ENCODE data around the gene NT5C3B.
"Not testable (repeated sequence)": the region's sequence is repeated elsewhere in the genome, so short reads cannot be mapped to it uniquely, and the experiment has no call there.

- TF ChIP-seq POLR2A (IDR thresholded peaks at IDR 0.05; ENCODE audit: low read depth); CTCF (IDR thresholded peaks at IDR 0.05): not testable (repeated sequence)
Measured at GRCh38 chr17:41776262-41776900, 59.7 kb downstream of the NT5C3B start.

Measured in esophagus muscularis mucosa (tissue), 3 donors.